ENCODE data around the gene CCDC167. TPM values are rescaled to one million over a fixed set of nuclear protein-coding genes. Genes with fewer than 3 reads are reported as not detected.

Gene CCDC167
- total and polyA plus RNA-seq, 10 donors = 11.6 to 64.8 (median 26.3) TPM

DNA sequence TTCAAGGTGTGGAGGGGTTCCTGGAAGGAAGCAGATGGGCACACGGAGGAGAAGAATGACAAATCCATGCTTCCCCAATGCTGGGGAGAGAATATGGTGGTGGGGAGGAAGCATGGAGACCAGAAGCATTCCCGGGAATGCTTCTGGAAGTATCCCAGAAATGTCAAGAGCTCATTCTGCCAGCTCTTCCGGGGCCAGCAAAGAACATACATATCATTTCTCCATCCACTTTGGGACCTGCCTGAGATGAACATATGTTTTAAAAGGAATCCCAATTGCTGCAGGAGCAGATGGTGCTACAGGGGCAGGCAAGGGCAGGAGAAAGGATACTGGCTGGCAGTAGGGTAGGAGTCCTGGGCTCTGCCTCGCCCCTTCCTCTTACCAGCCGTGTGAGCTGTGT, 37.9 kb upstream of the CCDC167 start:
- peaks cover 0 to 51% (median 17%) of the 10 kb centered on the region in 7 donors for H3K27me3 ChIP-seq (replicated peaks in 1 of 7)
- no peak for DNase-seq
- TF ChIP-seq POLR2A (IDR thresholded peaks at IDR 0.05) (no peak), POLR2AphosphoS5 (IDR thresholded peaks at IDR 0.05) (no peak)
- TF ChIP-seq, protein P1, sequence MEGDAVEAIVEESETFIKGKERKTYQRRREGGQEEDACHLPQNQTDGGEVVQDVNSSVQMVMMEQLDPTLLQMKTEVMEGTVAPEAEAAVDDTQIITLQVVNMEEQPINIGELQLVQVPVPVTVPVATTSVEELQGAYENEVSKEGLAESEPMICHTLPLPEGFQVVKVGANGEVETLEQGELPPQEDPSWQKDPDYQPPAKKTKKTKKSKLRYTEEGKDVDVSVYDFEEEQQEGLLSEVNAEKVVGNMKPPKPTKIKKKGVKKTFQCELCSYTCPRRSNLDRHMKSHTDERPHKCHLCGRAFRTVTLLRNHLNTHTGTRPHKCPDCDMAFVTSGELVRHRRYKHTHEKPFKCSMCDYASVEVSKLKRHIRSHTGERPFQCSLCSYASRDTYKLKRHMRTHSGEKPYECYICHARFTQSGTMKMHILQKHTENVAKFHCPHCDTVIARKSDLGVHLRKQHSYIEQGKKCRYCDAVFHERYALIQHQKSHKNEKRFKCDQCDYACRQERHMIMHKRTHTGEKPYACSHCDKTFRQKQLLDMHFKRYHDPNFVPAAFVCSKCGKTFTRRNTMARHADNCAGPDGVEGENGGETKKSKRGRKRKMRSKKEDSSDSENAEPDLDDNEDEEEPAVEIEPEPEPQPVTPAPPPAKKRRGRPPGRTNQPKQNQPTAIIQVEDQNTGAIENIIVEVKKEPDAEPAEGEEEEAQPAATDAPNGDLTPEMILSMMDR (IDR thresholded peaks at IDR 0.05 in 8 of 11, conservative IDR thresholded peaks at IDR 0.05 in 3 of 11) = no peak
- H3K9me3 ChIP-seq = no peaks in the 10 kb centered on the region
- no peak overlapping the region for H3K4me3 ChIP-seq
- WGBS, 5 donors = 68 to 81% (median 77%) methylated on average over 5 of the region's 5 CpGs
- H3K27ac ChIP-seq = no peak overlapping the region
- H3K36me3 ChIP-seq = no peaks in the 10 kb centered on the region
- peaks cover 14 to 39% (median 20%) of the 10 kb centered on the region in 6 donors for H3K4me1 ChIP-seq
- intact Hi-C loops (cut with DNase I; ENCODE audit: low total_unique reads) = no loop called here

DNA sequence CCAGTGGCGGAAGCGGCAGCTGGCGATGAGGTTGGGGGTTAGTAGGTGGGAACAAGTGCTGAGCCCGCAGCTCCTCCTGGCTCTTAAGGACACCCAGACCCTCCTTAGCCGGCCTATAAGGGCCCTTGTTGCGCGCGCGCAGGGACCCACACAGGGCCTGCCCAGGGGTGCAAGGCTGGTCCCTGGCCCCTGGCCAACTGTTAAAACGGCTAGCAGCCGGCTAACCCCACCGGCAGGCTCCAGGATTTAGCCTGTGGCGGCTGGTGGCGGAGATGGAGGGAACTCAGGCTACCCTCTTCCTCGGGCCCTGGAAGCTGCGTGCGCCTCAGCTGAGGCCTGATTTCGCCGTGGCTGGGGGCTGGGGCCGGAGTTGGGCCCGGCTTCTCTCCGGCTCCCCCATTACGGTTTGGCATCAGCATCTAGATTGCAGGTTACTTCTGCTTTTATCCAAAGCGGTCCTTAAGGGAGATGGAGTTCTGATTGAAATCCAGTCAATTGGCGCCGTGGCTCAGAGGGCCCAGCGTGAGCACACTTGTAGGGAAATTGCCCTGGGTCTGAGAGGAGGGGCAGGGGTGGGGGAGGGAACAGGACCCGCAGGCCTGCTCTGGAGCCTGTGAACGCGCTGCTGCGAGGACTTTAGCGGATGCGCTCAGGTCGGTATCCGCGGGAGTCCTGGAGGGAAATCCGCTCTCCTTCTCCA, 36.9 kb upstream of the CCDC167 start:
- intact Hi-C loops (cut with DNase I; ENCODE audit: low total_unique reads) = no loop called here
- DNase-seq = no peak
- Histone ChIP-seq H3K9me3 (no peaks in the 10 kb centered on the region), H3K4me3 (peak overlapping the region; percentile 13 to 73 (median 40)), H3K4me1 (peaks cover 14 to 39% (median 20%) of the 10 kb centered on the region in 6 donors), H3K36me3 (no peaks in the 10 kb centered on the region), H3K27me3 (replicated peaks in 1 of 7) (peaks cover 0 to 58% (median 17%) of the 10 kb centered on the region in 7 donors), H3K27ac (no peak overlapping the region)
- TF ChIP-seq POLR2AphosphoS5 (IDR thresholded peaks at IDR 0.05) (no peak), POLR2A (IDR thresholded peaks at IDR 0.05) (no peak)
- TF ChIP-seq, protein P1 (IDR thresholded peaks at IDR 0.05 in 8 of 11, conservative IDR thresholded peaks at IDR 0.05 in 3 of 11) = no peak
- WGBS, 5 donors = 29 to 38% (median 32%) methylated on average over 21 to 37 of the region's 37 CpGs

DNA sequence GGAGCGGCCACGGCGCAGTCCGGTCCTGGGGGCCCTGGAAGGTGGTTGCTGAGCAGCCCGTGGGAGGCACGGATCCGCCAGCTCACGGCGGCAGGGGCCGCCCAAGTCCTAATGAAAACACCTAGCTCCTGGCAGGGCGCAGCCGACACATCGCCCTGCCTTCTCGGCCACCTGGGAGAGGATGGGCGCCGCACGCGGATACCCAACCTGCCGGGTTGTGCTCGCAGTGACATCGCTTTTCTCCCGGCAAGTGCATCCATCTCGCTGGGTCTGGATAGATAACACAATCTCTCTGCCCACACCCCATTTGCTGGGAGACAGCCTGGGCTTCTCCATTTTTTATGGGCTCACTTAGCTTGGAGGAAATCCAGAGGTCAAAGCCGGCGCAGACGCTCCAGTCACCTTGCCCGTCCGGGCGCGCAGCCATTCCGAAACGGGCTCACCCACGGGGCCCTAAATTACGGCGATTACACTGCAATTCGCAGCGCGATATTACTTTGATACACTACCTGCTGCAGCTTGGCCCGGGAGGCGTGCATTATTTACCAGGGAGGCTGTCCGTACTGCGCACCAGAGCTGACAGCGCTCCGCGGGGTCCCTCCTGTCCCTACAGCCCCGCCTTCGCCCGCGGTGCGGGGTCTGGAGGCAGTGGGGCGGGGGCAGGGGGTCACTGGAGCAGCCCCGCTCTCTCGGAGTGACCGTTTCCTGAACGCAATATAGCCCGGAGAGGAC, 36.2 kb upstream of the CCDC167 start:
- TF ChIP-seq POLR2A (IDR thresholded peaks at IDR 0.05) (no peak), POLR2AphosphoS5 (IDR thresholded peaks at IDR 0.05) (peak in 2 of 3 donors; percentile 9 to 15)
- TF ChIP-seq, protein P1 (IDR thresholded peaks at IDR 0.05 in 8 of 11, conservative IDR thresholded peaks at IDR 0.05 in 3 of 11) = peak in 6 of 11 experiments; percentile 8 to 48 (median 26)
- Histone ChIP-seq H3K4me1 (peaks cover 14 to 39% (median 20%) of the 10 kb centered on the region in 6 donors), H3K27me3 (replicated peaks in 1 of 7) (peaks cover 0 to 58% (median 17%) of the 10 kb centered on the region in 7 donors), H3K4me3 (peak overlapping the region; percentile 13 to 73 (median 40)), H3K9me3 (no peaks in the 10 kb centered on the region), H3K36me3 (no peaks in the 10 kb centered on the region), H3K27ac (no peak overlapping the region)
- intact Hi-C loops (cut with DNase I; ENCODE audit: low total_unique reads) = no loop called here
- WGBS, 5 donors = 6 to 20% (median 11%) methylated on average over 24 to 56 of the region's 56 CpGs
- DNase-seq = no peak

DNA sequence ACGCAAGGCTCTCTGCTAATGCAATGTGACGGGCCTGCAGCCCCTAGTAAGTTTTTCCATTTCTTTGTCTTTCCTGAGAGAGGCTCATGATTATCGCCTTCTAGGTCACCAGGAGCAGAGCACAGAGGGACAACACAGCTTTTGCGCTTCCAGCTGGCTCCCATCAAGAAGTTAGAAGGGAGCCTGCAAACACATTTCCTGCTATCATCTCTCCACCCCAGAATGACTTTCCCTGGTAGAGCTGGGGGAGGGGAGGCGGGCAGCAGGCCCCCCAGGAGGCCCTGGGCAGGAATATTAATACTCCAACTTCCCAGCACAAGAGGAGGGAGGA, 35.7 kb upstream of the CCDC167 start:
- Histone ChIP-seq H3K4me1 (peaks cover 14 to 38% (median 20%) of the 10 kb centered on the region in 6 donors), H3K9me3 (no peaks in the 10 kb centered on the region), H3K27me3 (replicated peaks in 1 of 7) (peaks cover 0 to 59% (median 17%) of the 10 kb centered on the region in 7 donors), H3K4me3 (peak overlapping the region in 6 of 8 donors; percentile 21 to 73 (median 42)), H3K36me3 (no peaks in the 10 kb centered on the region), H3K27ac (no peak overlapping the region)
- intact Hi-C loops (cut with DNase I; ENCODE audit: low total_unique reads) = no loop called here
- no peak for TF ChIP-seq POLR2AphosphoS5 (IDR thresholded peaks at IDR 0.05)
- no peak for TF ChIP-seq POLR2A (IDR thresholded peaks at IDR 0.05)
- TF ChIP-seq, protein P1 (IDR thresholded peaks at IDR 0.05 in 8 of 11, conservative IDR thresholded peaks at IDR 0.05 in 3 of 11) = no peak
- DNase-seq = no peak
- WGBS, 5 donors = 45 to 51% (median 48%) methylated on average over 5 of the region's 5 CpGs
